Uterus (tissue), 2 donors: ENCODE measurements around the gene HTR2A.

Source experiments
- CTCF ChIP-seq, 4 experiments: fragments of 200-600 bp in 2 of 4; fragments of 450-650 bp in 2 of 4; sonication (generic) in 2 of 4; IDR thresholded peaks; one replicate each; pipeline ENCODE4 v1.5.1; 2016 to 2019; ENCODE audit warnings: antibody characterized with exemption in 4 of 4, mild to moderate bottlenecking in 2 of 4, moderate library complexity in 1 of 4
- POLR2A ChIP-seq, 2 donors: fragments of 450-650 bp; IDR thresholded peaks; one replicate each; pipeline ENCODE4 v1.6.1; 2016; ENCODE audit warnings: antibody characterized with exemption in 2 of 2, mild to moderate bottlenecking in 1 of 2, moderate library complexity in 1 of 2

DNA sequence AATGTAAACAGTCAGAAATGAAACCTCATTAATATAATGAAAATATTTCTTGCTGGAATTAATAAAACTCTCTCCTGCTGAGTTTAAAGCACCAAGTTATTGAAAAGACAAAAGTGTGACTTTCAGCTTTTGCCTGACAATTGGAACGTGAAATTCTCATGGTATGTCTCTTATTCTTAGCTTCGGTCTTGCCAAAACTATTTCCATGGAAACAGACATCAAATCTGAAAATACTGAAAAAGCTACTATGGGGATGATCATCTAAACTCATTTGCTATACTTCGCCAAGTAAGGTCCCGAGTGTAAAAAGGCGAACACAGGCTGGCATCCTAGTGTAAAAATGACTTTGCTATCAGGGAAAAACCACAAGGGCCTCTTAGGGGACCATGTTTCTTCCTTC lies 22.8 kb downstream of the HTR2A start:
- TF ChIP-seq POLR2A (IDR thresholded peaks at IDR 0.05) (no peak), CTCF (IDR thresholded peaks at IDR 0.05) (no peak)
